HepG2 (cell line): Measurements from ENCODE around the gene NPTX2. TPM values are rescaled to one million over a fixed set of nuclear protein-coding genes. Genes with fewer than 3 reads are reported as not detected.

ENCODE experiments used
- ATAC-seq: fragments of 200-7000 bp; cut with Tn5 transposase; 3 replicates; pipeline ENCODE4 v1.9.1; 2020; ENCODE audit warnings: mild to moderate bottlenecking, moderate library complexity
- BruUV-seq: library from RNA; stranded (reverse); fragments of 400-500 nt; replicated peaks from 2 replicates; lab custom pipeline; 2021; lab: Mats Ljungman, UMichigan
- CTCF ChIA-PET: fragments of 300-600 bp; formaldehyde crosslinking; extraction: SDS; loops from one replicate; lab custom pipeline; 2021; ENCODE audit warnings: low total read pairs, inconsistent platforms, low intra/inter-chr PET ratio; lab: Yijun Ruan, JAX
- POLR2A ChIA-PET: fragments of 350-600 bp; sonication (Branson Sonifier 250); formaldehyde crosslinking; loops from one replicate; lab custom pipeline; 2020; ENCODE audit warnings: antibody characterized with exemption, inconsistent platforms; lab: Yijun Ruan, JAX
- DNase-seq: peaks from one replicate; pipeline ENCODE4 v3.0.0-alpha.2; 2015; ENCODE audit warnings: low spot score
- FAIRE-seq: peaks from 3 replicates; lab custom pipeline; 2011; peaks lifted over from hg19 to GRCh38; lab: Jason Lieb, UNC
- H2AFZ ChIP-seq: one replicate; pipeline ENCODE4 v1.6.1; 2011; ENCODE audit warnings: low read length, inconsistent platforms
- H3K27ac ChIP-seq: fragments of 300-600 bp; 3 replicates; pipeline ENCODE4 v1.8.0; 2011; ENCODE audit warnings: mixed run types, mild to moderate bottlenecking, mixed read lengths, low read length, inconsistent platforms; ENCODE audit not compliant: insufficient read depth; ENCODE audit errors: extremely low read length
- H3K27me3 ChIP-seq, 2 experiments: fragments of 200-600 bp in 1 of 2; 2 replicates in 1 of 2; 3 replicates in 1 of 2; pipeline versions ENCODE4 v1.6.0 to v1.8.0; 2011; ENCODE audit warnings: low read length in 2 of 2, mild to moderate bottlenecking in 2 of 2, moderate library complexity in 2 of 2, inconsistent platforms in 1 of 2; ENCODE audit not compliant: insufficient read depth in 2 of 2, control insufficient read depth in 1 of 2
- H3K36me3 ChIP-seq, 2 experiments: fragments of 200-600 bp in 1 of 2; replicated peaks in 1 of 2; 2 replicates in 1 of 2; 3 replicates in 1 of 2; pipeline versions ENCODE4 v1.5.1 to v1.8.0; 2011; ENCODE audit warnings: low read length in 2 of 2, inconsistent platforms in 1 of 2; ENCODE audit not compliant: insufficient read depth in 2 of 2, control insufficient read depth in 1 of 2
- H3K4me1 ChIP-seq: 2 replicates; pipeline ENCODE4 v1.5.1; 2012; ENCODE audit warnings: low read length, inconsistent platforms; ENCODE audit not compliant: insufficient read depth
- H3K4me2 ChIP-seq: 2 replicates; pipeline ENCODE4 v1.6.0; 2011; ENCODE audit warnings: low read depth, low read length, inconsistent platforms
- H3K4me3 ChIP-seq, 3 experiments: fragments of 200-600 bp in 1 of 3; sonication (generic), shearing (Covaris generic) in 1 of 3; replicated peaks in 1 of 3; 2 replicates each; pipeline ENCODE4 v1.5.1; 2011 to 2016; ENCODE audit warnings: low read length in 3 of 3, inconsistent platforms in 2 of 3, low read depth in 2 of 3, mild to moderate bottlenecking in 2 of 3, control low read depth in 1 of 3, mixed read lengths in 1 of 3; ENCODE audit not compliant: insufficient read depth in 1 of 3
- H3K79me2 ChIP-seq: one replicate; pipeline ENCODE4 v1.6.1; 2011; ENCODE audit warnings: low read length, inconsistent platforms; ENCODE audit not compliant: insufficient read depth
- H3K9ac ChIP-seq: 2 replicates; pipeline ENCODE4 v1.6.0; 2011; ENCODE audit warnings: mild to moderate bottlenecking, low read depth, low read length, inconsistent platforms; ENCODE audit not compliant: insufficient read depth
- H3K9me3 ChIP-seq: 2 replicates; pipeline ENCODE4 v1.5.1; 2012; ENCODE audit warnings: mild to moderate bottlenecking, low read length
- H4K20me1 ChIP-seq: 2 replicates; pipeline ENCODE4 v1.6.0; 2011; ENCODE audit warnings: inconsistent platforms, mild to moderate bottlenecking, low read length, moderate library complexity; ENCODE audit not compliant: insufficient read depth
- KDM2A ChIP-seq: sonication (generic); formaldehyde crosslinking; IDR thresholded peaks from 2 replicates; pipeline ENCODE4 v1.4.0; 2020; ENCODE audit warnings: low read depth, missing genetic modification reagents, borderline replicate concordance
- MIER2 ChIP-seq: IDR thresholded peaks from 2 replicates; pipeline ENCODE4 v1.6.1; 2016; ENCODE audit warnings: missing biosample characterization, missing genetic modification reagents
- RXRA ChIP-seq: sonication (generic); formaldehyde crosslinking; IDR thresholded peaks from 2 replicates; pipeline ENCODE4 v1.5.1; 2020; ENCODE audit warnings: missing genetic modification reagents
- ZNF235 ChIP-seq: sonication (generic); formaldehyde crosslinking; IDR thresholded peaks from 2 replicates; pipeline ENCODE4 v1.8.1; 2023; ENCODE audit warnings: mild to moderate bottlenecking, missing genetic modification reagents, borderline replicate concordance
- ZNF367 ChIP-seq: sonication (generic); formaldehyde crosslinking; IDR thresholded peaks from 2 replicates; pipeline ENCODE4 v1.4.0; 2020; ENCODE audit warnings: missing genetic modification reagents, borderline replicate concordance
- WGBS: methylation state at CpG from one replicate; pipeline ENCODE4 v1.1.6; 2017; ENCODE audit warnings: low lambda C conversion rate; 5-methylcytosine and 5-hydroxymethylcytosine counted together
- in situ Hi-C: cut with HindIII; loops from 2 replicates; pipeline ENCODE4 v1.10.0; 2017; ENCODE audit warnings: low pct_unique_long_range_greater_than_20kb; ENCODE audit not compliant: extremely low pct_ligation_motif_present
- intact Hi-C: fragments of 100-400 bp; cut with micrococcal nuclease; formaldehyde crosslinking; loops from one replicate; pipeline ENCODE4 v1.10.0; 2022; ENCODE audit not compliant: unreplicated experiment
- polyA plus RNA-seq, 8 experiments: library from polyadenylated mRNA; depleted of rRNA in 3 of 8; stranded (reverse) in 7 of 8; unstranded in 1 of 8; fragments of >200 nt; fragmentation: Illumina TruSeq in 4 of 8; extraction: Trizol in 4 of 8; gene quantifications; 2 replicates each; pipeline versions ENCODE4 v1.2.1 to v1.2.3, GENCODE V29; 2011 to 2016; ENCODE audit warnings: low read depth in 4 of 8, missing spikeins in 1 of 8, mixed read lengths in 1 of 8; ENCODE audit not compliant: insufficient read depth in 1 of 8
- total RNA-seq, 5 experiments: library from RNA; depleted of rRNA; stranded (reverse); fragments of >200 nt; fragmentation: Illumina TruSeq; extraction: Trizol; gene quantifications; 2 replicates each; pipeline ENCODE4 v1.2.3, GENCODE V29; 2016; ENCODE audit warnings: low read depth in 1 of 5
- TF ChIP-seq, protein P1 (sequence below): IDR thresholded peaks from 2 replicates; pipeline ENCODE4 v1.6.1; 2016; ENCODE audit warnings: control low read depth
- TF ChIP-seq, protein P2 (sequence below): sonication (generic); formaldehyde crosslinking; IDR thresholded peaks from 2 replicates; pipeline ENCODE4 v1.8.0; 2022; ENCODE audit warnings: mild to moderate bottlenecking, missing genetic modification reagents, moderate library complexity

The NPTX2 gene
- total and polyA plus RNA-seq, 2 of the 13 experiments (the other 11 are each of a cell fraction or from before 2014, with no cell fraction given): not detected

DNA sequence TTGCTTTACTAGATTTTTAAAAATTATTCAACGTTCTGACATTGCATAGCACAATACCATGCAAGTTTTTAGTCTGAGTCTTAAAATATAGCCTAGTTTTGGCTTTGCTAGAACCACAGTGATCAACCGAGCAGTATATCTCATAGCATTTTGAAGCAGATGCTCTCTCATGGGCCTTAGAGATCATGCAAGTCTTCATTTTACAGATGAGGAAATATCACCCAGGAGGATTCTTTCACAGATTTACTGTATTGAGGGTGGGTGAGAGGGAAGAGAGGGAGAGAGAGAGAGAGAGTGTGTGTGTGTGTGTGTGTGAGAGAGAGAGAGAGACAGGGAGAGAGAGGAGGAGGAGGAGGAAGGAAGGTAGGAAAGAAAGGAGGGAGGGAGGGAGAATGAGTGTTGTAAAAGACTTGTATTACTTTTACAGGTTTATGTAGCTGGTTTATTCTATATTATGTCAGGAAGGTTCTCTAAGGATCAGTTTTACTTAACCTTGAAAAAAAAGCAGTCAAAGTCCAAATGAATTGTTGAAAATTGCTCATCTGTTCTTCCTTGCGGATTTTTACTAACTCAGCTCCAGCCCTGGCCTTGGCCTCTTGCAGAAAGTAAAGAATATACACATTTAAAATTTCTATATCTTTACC is 14.2 kb upstream of the NPTX2 start:
- no peak for DNase-seq
- Histone ChIP-seq H3K79me2 (no peaks in the 10 kb centered on the region), H3K9ac (no peak overlapping the region)
- ChIA-PET POLR2A (no interaction called here), CTCF (no interaction called here)
- TF ChIP-seq, protein P1, sequence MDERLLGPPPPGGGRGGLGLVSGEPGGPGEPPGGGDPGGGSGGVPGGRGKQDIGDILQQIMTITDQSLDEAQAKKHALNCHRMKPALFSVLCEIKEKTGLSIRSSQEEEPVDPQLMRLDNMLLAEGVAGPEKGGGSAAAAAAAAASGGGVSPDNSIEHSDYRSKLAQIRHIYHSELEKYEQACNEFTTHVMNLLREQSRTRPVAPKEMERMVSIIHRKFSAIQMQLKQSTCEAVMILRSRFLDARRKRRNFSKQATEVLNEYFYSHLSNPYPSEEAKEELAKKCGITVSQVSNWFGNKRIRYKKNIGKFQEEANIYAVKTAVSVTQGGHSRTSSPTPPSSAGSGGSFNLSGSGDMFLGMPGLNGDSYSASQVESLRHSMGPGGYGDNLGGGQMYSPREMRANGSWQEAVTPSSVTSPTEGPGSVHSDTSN: no peak
- TF ChIP-seq, protein P2, sequence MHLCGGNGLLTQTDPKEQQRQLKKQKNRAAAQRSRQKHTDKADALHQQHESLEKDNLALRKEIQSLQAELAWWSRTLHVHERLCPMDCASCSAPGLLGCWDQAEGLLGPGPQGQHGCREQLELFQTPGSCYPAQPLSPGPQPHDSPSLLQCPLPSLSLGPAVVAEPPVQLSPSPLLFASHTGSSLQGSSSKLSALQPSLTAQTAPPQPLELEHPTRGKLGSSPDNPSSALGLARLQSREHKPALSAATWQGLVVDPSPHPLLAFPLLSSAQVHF (CRISPR knock-in tag): no peak
- TF ChIP-seq MIER2 (no peak), RXRA (CRISPR knock-in tag) (no peak), KDM2A (CRISPR knock-in tag) (no peak), ZNF235 (CRISPR knock-in tag) (no peak), ZNF367 (CRISPR knock-in tag) (no peak)
- TF ChIP-seq, all 625 proteins: peak for 0
- H3K4me1 ChIP-seq: no peaks in the 10 kb centered on the region
- 3% methylated on average over 3 of the region's 3 CpGs for WGBS
- H3K4me2 ChIP-seq: no peak overlapping the region
- H3K36me3 ChIP-seq: no peaks in the 10 kb centered on the region
- H3K27me3 ChIP-seq: peaks cover 0 to 22% of the 10 kb centered on the region in 2 experiments; a peak in 2 of 5 replicates
- no TSS peak for BruUV-seq
- H3K9me3 ChIP-seq: no peaks in the 10 kb centered on the region
- no peak overlapping the region for H2AFZ ChIP-seq
- ATAC-seq: no peak
- in situ Hi-C loops: no loop called here
- H3K4me3 ChIP-seq: no peak overlapping the region
- no peak overlapping the region for H3K27ac ChIP-seq
- intact Hi-C loops: no loop called here
- FAIRE-seq: no peak
- no peaks in the 10 kb centered on the region for H4K20me1 ChIP-seq
